ENCODE measurements around the gene CCSER1. TPM values are rescaled to one million over a fixed set of nuclear protein-coding genes. Genes with fewer than 3 reads are reported as not detected.

Gene CCSER1
- total RNA-seq, 2 experiments from 2014 or later, result not detected

DNA sequence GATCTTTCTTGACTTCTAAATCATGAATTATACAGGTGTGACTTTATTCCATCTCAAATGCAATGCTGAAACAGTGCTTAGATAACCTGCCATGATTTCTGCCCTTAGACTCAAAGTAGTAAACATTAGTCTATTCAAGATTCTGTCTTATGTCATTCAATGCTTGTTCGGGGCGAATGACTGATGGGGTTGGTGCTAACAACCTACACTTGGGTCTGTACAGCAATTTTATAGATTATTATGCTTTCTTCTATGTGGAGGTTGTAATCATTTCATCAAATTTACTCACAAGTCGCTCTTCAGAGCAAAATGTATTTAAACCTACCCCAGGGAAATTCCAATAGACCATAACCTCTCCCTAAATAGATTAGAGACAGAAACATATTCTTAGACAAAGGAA, 1155.0 kb downstream of the CCSER1 start:
- TF ChIP-seq, protein P1, sequence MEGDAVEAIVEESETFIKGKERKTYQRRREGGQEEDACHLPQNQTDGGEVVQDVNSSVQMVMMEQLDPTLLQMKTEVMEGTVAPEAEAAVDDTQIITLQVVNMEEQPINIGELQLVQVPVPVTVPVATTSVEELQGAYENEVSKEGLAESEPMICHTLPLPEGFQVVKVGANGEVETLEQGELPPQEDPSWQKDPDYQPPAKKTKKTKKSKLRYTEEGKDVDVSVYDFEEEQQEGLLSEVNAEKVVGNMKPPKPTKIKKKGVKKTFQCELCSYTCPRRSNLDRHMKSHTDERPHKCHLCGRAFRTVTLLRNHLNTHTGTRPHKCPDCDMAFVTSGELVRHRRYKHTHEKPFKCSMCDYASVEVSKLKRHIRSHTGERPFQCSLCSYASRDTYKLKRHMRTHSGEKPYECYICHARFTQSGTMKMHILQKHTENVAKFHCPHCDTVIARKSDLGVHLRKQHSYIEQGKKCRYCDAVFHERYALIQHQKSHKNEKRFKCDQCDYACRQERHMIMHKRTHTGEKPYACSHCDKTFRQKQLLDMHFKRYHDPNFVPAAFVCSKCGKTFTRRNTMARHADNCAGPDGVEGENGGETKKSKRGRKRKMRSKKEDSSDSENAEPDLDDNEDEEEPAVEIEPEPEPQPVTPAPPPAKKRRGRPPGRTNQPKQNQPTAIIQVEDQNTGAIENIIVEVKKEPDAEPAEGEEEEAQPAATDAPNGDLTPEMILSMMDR (IDR thresholded peaks at IDR 0.05), result no peak
- Mint-ChIP-seq H3K27me3 (no peaks in the 10 kb centered on the region), H3K4me1 (ENCODE audit: low read depth) (no peaks in the 10 kb centered on the region), H3K36me3 (ENCODE audit: low read depth) (no peaks in the 10 kb centered on the region), H3K9me3 (peaks cover 13% of the 10 kb centered on the region), H3K27ac (no peak overlapping the region), H3K4me3 (no peak overlapping the region)
- ChIA-PET CTCF (no interaction called here), POLR2A (no interaction called here)
- DNase-seq (no peak), ATAC-seq (no peak)
- intact Hi-C loops (cut with micrococcal nuclease), result no loop called here

DNA sequence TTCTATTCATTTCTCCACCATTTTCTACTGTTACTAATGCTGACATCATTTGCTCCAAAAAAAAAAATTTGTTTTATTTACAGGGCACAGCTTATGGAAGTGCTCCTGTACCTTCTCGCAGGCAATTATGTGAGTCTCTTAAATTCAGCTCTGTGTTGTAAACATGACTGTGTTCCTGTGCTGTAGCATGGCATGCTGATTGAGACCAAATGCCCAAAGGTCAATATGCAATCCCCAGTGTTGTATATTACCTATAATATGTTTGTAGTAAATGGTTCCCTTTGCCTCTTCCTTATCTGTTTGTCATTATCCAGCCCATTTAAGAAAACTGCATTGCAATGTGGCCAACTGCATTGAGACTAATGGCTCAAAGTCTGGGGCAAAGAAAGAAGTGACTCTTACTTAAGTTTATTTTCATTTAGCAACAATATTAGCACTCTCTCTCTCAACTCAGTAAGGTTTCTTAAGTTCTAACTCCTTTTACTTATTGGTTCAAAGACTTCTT, 1156.6 kb downstream of the CCSER1 start:
- no peaks in the 10 kb centered on the region for H3K36me3 Mint-ChIP-seq (ENCODE audit: low read depth)
- intact Hi-C loops (cut with micrococcal nuclease), result no loop called here

DNA sequence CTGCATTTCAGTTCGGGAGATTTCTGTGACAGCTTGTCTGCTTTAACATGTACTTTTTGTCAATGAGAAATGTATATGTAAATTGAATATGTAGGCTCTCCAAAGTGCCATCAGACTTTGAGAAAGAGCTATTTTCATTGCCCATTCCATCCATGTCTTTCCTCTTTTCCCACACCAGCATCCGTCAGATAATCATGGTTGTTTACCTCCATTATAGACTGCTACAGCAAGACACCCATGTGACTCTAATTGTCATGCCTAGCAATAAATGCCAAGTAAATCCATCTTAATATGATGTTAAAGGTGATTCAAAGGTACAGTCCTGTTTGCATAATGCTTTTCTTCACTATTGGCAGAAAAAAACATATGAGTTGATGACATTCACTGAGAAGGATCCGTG, 1157.3 kb downstream of the CCSER1 start:
- no peaks in the 10 kb centered on the region for H3K27me3 Mint-ChIP-seq
- intact Hi-C loops (cut with micrococcal nuclease), result no loop called here
- no peak for DNase-seq
- CTCF ChIA-PET, result no interaction called here
- H3K4me3 Mint-ChIP-seq, result no peak overlapping the region
- POLR2A ChIA-PET, result no interaction called here
- no peaks in the 10 kb centered on the region for H3K36me3 Mint-ChIP-seq (ENCODE audit: low read depth)
- no peak for ATAC-seq
- H3K27ac Mint-ChIP-seq, result no peak overlapping the region
- H3K4me1 Mint-ChIP-seq (ENCODE audit: low read depth), result no peaks in the 10 kb centered on the region
- TF ChIP-seq, protein P1 (IDR thresholded peaks at IDR 0.05), result no peak
- H3K9me3 Mint-ChIP-seq, result peaks cover 7% of the 10 kb centered on the region

More for the DNA sequence above, 1156.6 kb downstream of the CCSER1 start:
- H3K4me3 Mint-ChIP-seq, result no peak overlapping the region
- ChIA-PET POLR2A (no interaction called here), CTCF (no interaction called here)
- TF ChIP-seq, protein P1 (IDR thresholded peaks at IDR 0.05), result no peak
- H3K4me1 Mint-ChIP-seq (ENCODE audit: low read depth), result no peaks in the 10 kb centered on the region
- no peak overlapping the region for H3K27ac Mint-ChIP-seq
- DNase-seq (no peak), ATAC-seq (no peak)
- peaks cover 10% of the 10 kb centered on the region for H3K9me3 Mint-ChIP-seq
- H3K27me3 Mint-ChIP-seq, result no peaks in the 10 kb centered on the region

DNA sequence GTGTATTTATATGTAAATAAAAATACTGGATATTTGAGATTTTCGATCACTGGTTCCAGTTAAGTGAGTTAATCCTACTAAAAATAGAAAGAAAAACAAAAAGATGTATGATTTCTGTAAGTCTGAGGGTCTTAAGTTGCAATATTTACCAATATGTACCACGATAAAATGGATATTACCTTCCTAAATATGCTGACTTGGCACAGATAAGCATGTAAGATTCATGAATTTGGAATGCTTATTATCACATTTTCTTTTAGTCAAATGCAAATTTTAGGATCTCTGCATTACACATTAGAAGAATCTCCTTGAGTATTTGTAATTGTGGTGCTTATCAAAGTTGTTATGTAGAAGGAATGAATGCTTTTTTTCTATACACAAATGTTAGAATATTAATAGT, 1158.3 kb downstream of the CCSER1 start:
- no peak overlapping the region for H3K27ac Mint-ChIP-seq
- TF ChIP-seq, protein P1 (IDR thresholded peaks at IDR 0.05), result no peak
- no peaks in the 10 kb centered on the region for H3K27me3 Mint-ChIP-seq
- ChIA-PET CTCF (no interaction called here), POLR2A (no interaction called here)
- ATAC-seq (no peak), DNase-seq (no peak)
- peaks cover 9% of the 10 kb centered on the region for H3K9me3 Mint-ChIP-seq
- H3K36me3 Mint-ChIP-seq (ENCODE audit: low read depth), result no peaks in the 10 kb centered on the region
- no peak overlapping the region for H3K4me3 Mint-ChIP-seq
- H3K4me1 Mint-ChIP-seq (ENCODE audit: low read depth), result no peaks in the 10 kb centered on the region
- intact Hi-C loops (cut with micrococcal nuclease), result no loop called here

DNA sequence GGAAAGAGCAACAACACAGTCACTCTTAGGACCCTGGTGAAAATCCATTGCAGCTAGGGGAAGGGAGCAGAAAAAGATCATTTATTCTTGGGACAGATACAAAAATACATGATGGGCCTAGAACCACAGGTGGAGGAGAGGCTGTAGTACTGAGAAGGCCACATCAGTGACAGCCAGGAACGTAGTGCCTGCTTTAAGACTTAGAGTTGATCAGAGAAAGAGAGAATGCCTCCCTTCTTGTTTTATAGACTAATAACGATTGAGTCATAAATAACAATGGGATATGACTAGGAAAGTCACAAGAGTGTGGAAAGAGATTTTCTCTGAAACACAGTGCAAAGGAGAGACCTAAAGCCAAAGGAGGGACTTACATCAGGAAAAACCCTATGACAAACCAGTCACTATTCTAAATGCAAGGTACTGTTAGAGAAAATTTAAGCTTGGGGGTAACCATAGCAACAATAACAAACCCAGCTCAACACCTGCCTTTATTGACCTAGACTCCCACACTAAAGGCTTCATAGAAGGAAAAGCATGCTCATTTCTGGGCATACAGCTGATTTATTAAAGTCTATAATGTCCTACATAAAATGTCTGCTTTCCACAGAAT, 1161.6 kb downstream of the CCSER1 start:
- no peak overlapping the region for H3K4me3 Mint-ChIP-seq
- no peaks in the 10 kb centered on the region for H3K4me1 Mint-ChIP-seq (ENCODE audit: low read depth)
- H3K27me3 Mint-ChIP-seq, result no peaks in the 10 kb centered on the region
- DNase-seq (no peak), ATAC-seq (no peak)
- TF ChIP-seq, protein P1 (IDR thresholded peaks at IDR 0.05), result no peak
- H3K9me3 Mint-ChIP-seq, result peaks cover 4% of the 10 kb centered on the region
- ChIA-PET CTCF (no interaction called here), POLR2A (no interaction called here)
- no peaks in the 10 kb centered on the region for H3K36me3 Mint-ChIP-seq (ENCODE audit: low read depth)
- H3K27ac Mint-ChIP-seq, result no peak overlapping the region
- intact Hi-C loops (cut with micrococcal nuclease), result no loop called here

Data from activated CD8-positive, alpha-beta T cell treated with anti-CD3 and anti-CD28 coated beads for 36 hours (primary cell).